SW 1271 (cell line): ENCODE results near the gene KCNN3.

Experiments used
- DNase-seq, 2 experiments: peaks; one replicate each; lab custom pipeline; 2025; lab: John Stamatoyannopoulos, UW

KCNN3 gene

GRCh38 chr1:154791292-154792166 lies 78.6 kb downstream of the KCNN3 start:
- DNase-seq, result no peak

- no peak for DNase-seq
Measured at GRCh38 chr1:154788886-154789285, 81.2 kb downstream of the KCNN3 start.

- no peak for DNase-seq
Measured at GRCh38 chr1:154788110-154788870, 81.8 kb downstream of the KCNN3 start.

GRCh38 chr1:154786804-154787570 lies 83.1 kb downstream of the KCNN3 start:
- no peak for DNase-seq

GRCh38 chr1:154784924-154785531 lies 85.1 kb downstream of the KCNN3 start:
- no peak for DNase-seq

- no peak for DNase-seq
Measured at GRCh38 chr1:154784416-154784815, 85.7 kb downstream of the KCNN3 start.

GRCh38 chr1:154783976-154784375 lies 86.1 kb downstream of the KCNN3 start:
- DNase-seq, result no peak

- DNase-seq, result no peak
Measured at GRCh38 chr1:154780541-154780940, 89.5 kb downstream of the KCNN3 start.

GRCh38 chr1:154779551-154780189 lies 90.4 kb downstream of the KCNN3 start:
- no peak for DNase-seq

GRCh38 chr1:154778944-154779343 lies 91.1 kb downstream of the KCNN3 start:
- DNase-seq, result no peak

GRCh38 chr1:154778275-154778674 lies 91.8 kb downstream of the KCNN3 start:
- DNase-seq, result no peak

GRCh38 chr1:154777781-154778180 lies 92.3 kb downstream of the KCNN3 start:
- DNase-seq, result no peak

GRCh38 chr1:154777154-154777553 lies 92.9 kb downstream of the KCNN3 start:
- DNase-seq, result no peak

GRCh38 chr1:154775621-154776605 lies 94.2 kb downstream of the KCNN3 start:
- no peak for DNase-seq

GRCh38 chr1:154774175-154774855 lies 95.8 kb downstream of the KCNN3 start:
- DNase-seq, result no peak

- no peak for DNase-seq
Measured at GRCh38 chr1:154773551-154773950, 96.5 kb downstream of the KCNN3 start.

GRCh38 chr1:154772606-154773506 lies 97.2 kb downstream of the KCNN3 start:
- no peak for DNase-seq

- DNase-seq, result no peak
Measured at GRCh38 chr1:154772056-154772455, 98.0 kb downstream of the KCNN3 start.
